Parathyroid adenoma (tissue), 2 donors: ENCODE results near the gene DNASE1L2.

ENCODE experiments used
- H2AFZ ChIP-seq: fragments of 300-600 bp; sonication (generic); one replicate; pipeline ENCODE4 v1.7.0; 2017; ENCODE audit warnings: antibody characterized with exemption, mild to moderate bottlenecking
- H3K27ac ChIP-seq: fragments of 300-600 bp; sonication (generic); one replicate; pipeline ENCODE4 v1.7.0; 2017
- H3K27me3 ChIP-seq: fragments of 300-600 bp; sonication (generic); one replicate; pipeline ENCODE4 v1.7.0; 2017; ENCODE audit warnings: low read length; ENCODE audit not compliant: control insufficient read depth, insufficient read depth
- H3K36me3 ChIP-seq: fragments of 300-600 bp; sonication (generic); one replicate; pipeline ENCODE4 v1.7.0; 2017; ENCODE audit warnings: low read length; ENCODE audit not compliant: control insufficient read depth, insufficient read depth
- H3K4me1 ChIP-seq: fragments of 300-600 bp; sonication (generic); one replicate; pipeline ENCODE4 v1.7.0; 2017; ENCODE audit warnings: control low read depth
- H3K4me2 ChIP-seq: fragments of 300-600 bp; sonication (generic); one replicate; pipeline ENCODE4 v1.7.0; 2017; ENCODE audit warnings: low read length
- H3K4me3 ChIP-seq: fragments of 300-600 bp; sonication (generic); one replicate; pipeline ENCODE4 v1.7.0; 2017; ENCODE audit warnings: low read depth, low read length
- H3K79me2 ChIP-seq: fragments of 300-600 bp; sonication (generic); one replicate; pipeline ENCODE4 v1.7.0; 2017; ENCODE audit warnings: control low read depth
- H3K9ac ChIP-seq: fragments of 300-600 bp; sonication (generic); one replicate; pipeline ENCODE4 v1.7.0; 2017; ENCODE audit warnings: mild to moderate bottlenecking
- H3K9me3 ChIP-seq: fragments of 300-600 bp; sonication (generic); one replicate; pipeline ENCODE4 v1.7.0; 2017; ENCODE audit warnings: low read length; ENCODE audit not compliant: control insufficient read depth
- CTCF ChIP-seq: fragments of 300-600 bp; sonication (generic); IDR thresholded peaks from one replicate; pipeline ENCODE4 v1.7.0; 2017; ENCODE audit warnings: antibody characterized with exemption, mild to moderate bottlenecking
- donor health status: primary hyperparathyroidism.

Gene DNASE1L2

GRCh38 chr16:2196981-2197511, 39.2 kb upstream of the DNASE1L2 start:
- Histone ChIP-seq H3K36me3 (no peaks in the 10 kb centered on the region), H3K9me3 (no peaks in the 10 kb centered on the region), H3K27me3 (no peaks in the 10 kb centered on the region), H3K79me2 (peaks cover 2% of the 10 kb centered on the region), H3K4me3 (no peak overlapping the region), H3K4me1 (peaks cover 7% of the 10 kb centered on the region), H3K27ac (no peak overlapping the region), H3K9ac (no peak overlapping the region), H2AFZ (peak overlapping the region; percentile 41), H3K4me2 (peak overlapping the region; percentile 38)
- no peak for TF ChIP-seq CTCF

DNA sequence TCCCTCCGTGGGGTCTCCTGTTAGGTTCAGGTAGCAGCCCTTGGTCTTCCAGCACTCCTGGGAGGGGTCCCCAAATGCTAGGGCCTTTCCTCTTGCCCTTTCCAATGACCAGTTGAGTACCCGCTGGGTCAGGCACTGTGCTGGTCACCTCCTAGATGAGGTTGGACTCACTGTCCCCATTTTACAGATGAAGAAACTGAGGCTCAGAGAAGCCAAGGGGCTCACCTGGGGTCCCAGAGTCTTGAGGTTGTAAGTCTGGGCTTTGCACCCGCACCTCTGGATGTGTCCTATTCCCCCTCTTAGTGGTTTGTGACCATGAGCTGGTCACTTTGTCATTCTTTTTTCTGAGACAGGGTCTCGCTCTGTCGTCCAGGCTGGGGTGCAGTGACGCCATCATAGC, 38.5 kb upstream of the DNASE1L2 start:
- Histone ChIP-seq H3K9ac (no peak overlapping the region), H3K27me3 (no peaks in the 10 kb centered on the region), H3K79me2 (peaks cover 2% of the 10 kb centered on the region), H3K4me1 (peaks cover 7% of the 10 kb centered on the region), H3K27ac (no peak overlapping the region), H3K4me3 (no peak overlapping the region), H3K36me3 (no peaks in the 10 kb centered on the region), H3K4me2 (no peak overlapping the region), H3K9me3 (no peaks in the 10 kb centered on the region), H2AFZ (no peak overlapping the region)
- no peak for TF ChIP-seq CTCF

DNA sequence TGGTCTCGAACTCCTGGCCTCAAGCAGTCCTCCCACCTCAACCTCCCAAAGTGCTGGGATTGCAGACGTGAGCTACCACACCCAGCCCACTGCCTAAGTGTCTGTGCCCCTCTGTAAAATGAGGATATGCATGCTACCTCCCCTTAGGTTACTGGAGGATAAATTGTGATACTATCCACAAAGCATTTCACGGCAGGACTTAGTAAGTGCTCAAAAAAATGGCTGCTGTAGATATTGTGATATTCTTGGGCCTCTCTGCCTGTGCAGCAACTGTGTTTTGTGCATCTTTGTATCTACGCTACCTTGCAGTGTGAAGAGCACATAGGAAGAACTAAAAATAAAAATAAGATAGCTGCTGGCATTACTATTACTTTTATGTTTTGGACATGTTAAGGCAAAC, 38.0 kb upstream of the DNASE1L2 start:
- Histone ChIP-seq H3K9me3 (no peaks in the 10 kb centered on the region), H2AFZ (no peak overlapping the region), H3K36me3 (no peaks in the 10 kb centered on the region), H3K27me3 (no peaks in the 10 kb centered on the region), H3K9ac (no peak overlapping the region), H3K4me2 (no peak overlapping the region), H3K4me1 (peaks cover 7% of the 10 kb centered on the region), H3K4me3 (no peak overlapping the region), H3K79me2 (peaks cover 2% of the 10 kb centered on the region), H3K27ac (no peak overlapping the region)
- no peak for TF ChIP-seq CTCF

- no peak overlapping the region for H3K9ac ChIP-seq
- no peak overlapping the region for H3K4me3 ChIP-seq
- no peak overlapping the region for H3K4me2 ChIP-seq
- H3K79me2 ChIP-seq, result peaks cover 2% of the 10 kb centered on the region
- H2AFZ ChIP-seq, result no peak overlapping the region
- no peaks in the 10 kb centered on the region for H3K9me3 ChIP-seq
- peaks cover 7% of the 10 kb centered on the region for H3K4me1 ChIP-seq
- H3K27me3 ChIP-seq, result no peaks in the 10 kb centered on the region
- H3K36me3 ChIP-seq, result no peaks in the 10 kb centered on the region
- no peak for TF ChIP-seq CTCF
- H3K27ac ChIP-seq, result no peak overlapping the region
Measured at GRCh38 chr16:2199095-2199494, 37.1 kb upstream of the DNASE1L2 start.

DNA sequence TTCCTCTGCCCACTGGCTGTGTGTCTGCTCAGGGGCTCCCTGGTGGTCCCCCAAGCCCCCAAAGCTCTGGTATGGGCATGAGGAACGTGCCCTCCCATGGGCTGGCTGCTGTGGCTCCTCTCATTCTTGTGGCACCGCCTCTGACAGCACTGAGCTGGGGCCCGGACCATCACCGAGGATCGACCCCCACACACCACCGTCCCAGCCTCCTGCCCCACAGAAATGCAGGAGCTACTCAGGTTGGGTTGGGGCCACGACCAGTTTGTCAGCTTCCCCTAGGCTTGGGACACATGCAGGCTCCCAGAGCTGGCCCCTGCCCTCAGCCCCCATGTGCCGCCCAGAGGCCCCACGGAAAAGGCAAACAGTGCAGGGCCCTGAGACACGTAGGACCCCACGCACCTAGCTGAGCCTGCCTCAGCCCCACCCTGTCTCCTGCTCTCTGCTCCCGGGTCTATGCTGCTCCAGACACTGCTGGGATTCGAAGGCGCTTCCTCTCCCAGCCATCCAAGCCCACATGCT, 36.6 kb upstream of the DNASE1L2 start:
- Histone ChIP-seq H3K9me3 (no peaks in the 10 kb centered on the region), H3K4me1 (peaks cover 9% of the 10 kb centered on the region), H3K9ac (no peak overlapping the region), H3K27ac (no peak overlapping the region), H3K36me3 (no peaks in the 10 kb centered on the region), H3K4me2 (no peak overlapping the region), H3K4me3 (no peak overlapping the region), H3K27me3 (no peaks in the 10 kb centered on the region), H2AFZ (no peak overlapping the region), H3K79me2 (peaks cover 1% of the 10 kb centered on the region)
- TF ChIP-seq CTCF, result no peak
